Hematopoietic multipotent progenitor cell treated with erythropoietin and hydrocortisone succinate and interleukin-3 and kit ligand, for 4 days (in vitro differentiated cells): ENCODE results near the gene NXPH1.
"Not testable (repeated sequence)": the region's sequence is repeated elsewhere in the genome, so short reads cannot be mapped to it uniquely, and the experiment has no call there.

Experiments
- DNase-seq: peaks from one replicate; pipeline ENCODE4 v3.0.0-alpha.2; 2015

Gene NXPH1

DNA sequence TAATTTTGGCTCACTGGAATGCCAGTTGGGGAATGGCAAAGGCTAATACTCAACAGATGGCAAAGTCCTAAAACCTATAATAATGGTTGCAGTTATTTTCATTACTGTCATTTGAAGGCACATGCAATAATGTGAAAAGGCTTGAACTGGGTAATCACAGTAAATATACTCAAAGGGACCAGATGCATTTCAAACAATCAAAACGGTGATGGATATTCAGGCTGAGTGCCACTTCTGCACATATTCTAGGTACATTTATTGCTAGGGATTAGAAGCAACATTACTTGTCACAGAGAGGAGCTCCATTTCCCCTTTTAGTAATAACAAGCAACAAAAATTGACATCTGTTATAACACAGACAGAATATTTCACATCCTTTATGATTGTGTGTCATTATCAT is 171.8 kb downstream of the NXPH1 start:
- no peak for DNase-seq

DNA sequence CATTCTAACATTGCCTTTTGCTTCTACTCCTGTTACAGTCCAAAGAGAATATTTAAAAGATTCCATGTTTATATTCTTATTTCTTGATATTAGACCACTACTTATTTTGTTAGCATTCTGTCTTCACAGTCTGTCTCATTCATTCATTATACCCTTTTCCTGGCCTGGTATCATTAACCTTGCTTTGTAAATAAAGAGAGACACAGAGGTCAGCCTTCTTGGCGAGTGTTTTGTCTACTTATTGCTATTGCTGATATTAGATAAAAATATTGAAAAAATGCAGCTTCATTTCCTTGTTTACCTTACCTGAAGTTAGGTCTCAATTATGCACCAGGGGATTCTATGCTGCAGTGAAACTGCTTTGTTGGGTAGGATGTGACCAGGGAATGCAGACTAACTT is 179.2 kb downstream of the NXPH1 start:
- DNase-seq: no peak

DNA sequence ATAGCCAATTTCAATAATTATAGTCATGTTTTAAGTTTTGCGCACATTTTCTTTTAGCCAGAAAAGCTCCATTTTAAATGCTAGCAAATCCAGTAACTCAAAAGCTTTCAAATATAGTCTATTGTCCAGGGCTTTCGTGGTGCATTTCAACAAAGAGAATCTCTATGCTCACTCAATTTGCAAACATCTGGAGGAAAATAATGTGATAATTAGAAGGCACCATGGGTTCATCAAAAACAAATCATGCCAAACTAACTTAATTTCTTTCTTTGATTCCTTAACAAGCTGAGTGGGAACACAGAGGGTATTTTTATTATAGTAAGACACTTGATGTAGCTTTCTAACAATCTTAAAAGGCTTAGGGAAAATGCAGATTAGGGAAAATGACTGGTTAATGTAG is 179.8 kb downstream of the NXPH1 start:
- no peak for DNase-seq

DNA sequence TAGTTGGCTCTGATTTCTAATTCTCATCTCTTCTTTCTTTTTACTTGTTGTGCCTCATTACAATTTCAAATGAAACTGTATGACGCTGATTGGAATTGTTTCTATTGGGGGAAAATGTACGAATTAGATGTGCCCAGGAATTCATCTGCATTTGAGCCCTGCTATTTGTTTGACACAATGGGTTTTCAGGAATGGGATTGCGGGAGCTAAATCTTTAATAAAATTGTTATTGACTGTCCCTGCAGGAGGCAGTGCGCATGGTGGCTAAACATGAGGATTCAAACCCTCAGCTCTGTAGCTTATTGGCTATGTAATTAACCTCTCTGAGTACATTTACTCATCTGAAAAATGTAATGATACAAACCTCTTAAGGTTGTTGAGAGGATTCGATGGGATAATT is 181.6 kb downstream of the NXPH1 start:
- no peak for DNase-seq

DNA sequence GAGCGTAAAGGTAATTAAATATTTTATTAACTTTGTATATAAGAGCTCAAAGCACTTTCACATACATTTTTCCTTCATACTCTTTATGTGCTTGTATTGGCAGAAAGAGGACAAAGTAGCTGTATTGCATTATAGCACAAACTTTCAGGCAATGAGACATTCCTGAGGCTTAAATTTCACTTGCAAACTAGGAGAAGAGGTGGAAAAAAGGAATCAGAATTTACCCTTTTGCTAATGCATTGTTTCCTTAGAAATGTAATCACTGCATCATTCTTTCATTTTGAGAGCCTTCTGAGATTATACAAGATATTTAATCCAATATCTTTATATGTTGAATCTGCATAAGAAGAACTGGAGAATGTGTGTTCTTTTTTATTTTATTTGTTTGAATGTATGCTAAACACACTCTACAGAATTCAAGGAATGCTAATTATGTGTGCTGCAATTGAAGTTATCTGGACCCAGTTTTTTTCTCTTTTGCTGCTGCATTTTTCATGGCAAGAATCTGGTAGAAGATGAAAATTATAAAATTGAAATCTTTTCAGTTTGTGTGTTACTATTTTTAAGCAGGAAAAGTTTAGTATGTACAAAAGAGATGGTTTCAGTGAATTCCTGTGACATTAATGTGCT is 185.1 kb downstream of the NXPH1 start:
- DNase-seq: no peak

DNA sequence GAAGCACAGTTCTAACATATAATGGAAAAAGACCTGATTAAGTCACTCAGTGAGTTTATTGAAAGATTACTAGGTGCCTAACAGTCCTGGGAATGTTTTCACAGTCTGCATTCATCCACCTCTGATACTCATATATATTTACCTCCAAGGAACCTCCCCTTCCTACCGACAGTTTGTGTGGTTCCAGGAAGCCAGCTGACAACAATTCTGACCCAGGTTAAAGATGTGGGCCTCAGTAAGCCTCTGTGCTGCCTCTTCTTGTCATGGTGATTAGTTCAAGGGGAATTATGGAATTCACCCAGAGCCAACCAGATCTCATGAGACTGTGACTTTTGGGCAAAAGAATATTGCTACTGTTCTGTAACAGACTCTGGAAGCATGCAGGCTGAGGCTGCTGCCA is 186.8 kb downstream of the NXPH1 start:
- DNase-seq: no peak

DNA sequence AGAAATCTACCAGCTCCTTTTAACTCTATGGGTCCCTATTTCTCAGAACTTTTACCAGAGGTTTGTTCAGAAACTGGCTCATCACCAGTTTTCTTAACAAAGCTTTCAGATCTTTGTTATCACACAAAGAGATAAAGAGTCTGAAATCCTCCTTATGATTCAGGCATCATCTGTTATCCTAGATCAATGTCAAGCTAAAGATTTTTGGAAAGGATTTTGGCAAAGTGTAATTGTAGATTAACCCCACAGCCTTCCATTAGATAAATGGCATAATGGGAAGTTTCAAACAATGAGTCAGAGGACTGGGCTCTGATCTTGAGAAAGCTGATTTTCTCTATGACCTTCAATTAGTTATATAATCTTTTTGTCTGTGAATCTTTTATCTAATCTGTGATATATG is 192.2 kb downstream of the NXPH1 start:
- DNase-seq: no peak

DNA sequence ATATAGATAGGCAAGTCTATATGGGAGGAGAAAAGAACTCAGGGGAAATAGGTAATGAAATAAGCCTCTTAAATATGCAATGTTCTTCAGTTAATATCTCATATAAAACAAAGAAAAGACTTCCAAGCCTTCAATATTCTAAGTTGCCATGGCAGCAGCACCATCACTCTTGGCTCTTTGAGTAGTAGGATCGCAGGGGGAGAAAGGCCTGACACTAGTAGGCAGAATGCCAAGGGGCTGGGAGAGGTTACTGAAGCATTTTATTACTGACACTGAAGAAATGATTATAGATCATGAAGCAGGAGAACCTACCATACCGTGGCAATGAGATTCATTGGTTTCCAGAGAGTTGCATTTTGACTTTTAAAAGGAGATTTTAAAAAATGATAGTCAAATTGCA is 193.9 kb downstream of the NXPH1 start:
- DNase-seq: no peak

DNA sequence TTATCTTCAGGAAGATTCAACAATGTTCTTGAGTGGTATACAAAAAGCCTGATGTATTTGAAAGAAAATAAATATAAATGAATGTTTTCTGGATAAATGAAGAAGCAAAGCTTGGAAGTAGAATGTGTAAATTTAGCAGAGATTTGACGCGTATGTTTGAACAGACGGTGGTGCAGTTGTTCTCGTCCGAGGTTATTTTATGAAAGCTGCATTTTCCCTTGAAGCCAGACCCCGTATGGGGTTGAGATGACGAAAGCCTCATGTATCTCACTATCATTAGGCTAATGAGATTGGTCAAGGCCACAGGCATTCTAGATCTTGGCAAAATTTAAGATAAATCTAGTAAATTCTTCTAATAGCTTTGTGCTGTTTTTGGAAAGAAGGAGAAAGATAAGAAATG is 195.2 kb downstream of the NXPH1 start:
- no peak for DNase-seq

DNA sequence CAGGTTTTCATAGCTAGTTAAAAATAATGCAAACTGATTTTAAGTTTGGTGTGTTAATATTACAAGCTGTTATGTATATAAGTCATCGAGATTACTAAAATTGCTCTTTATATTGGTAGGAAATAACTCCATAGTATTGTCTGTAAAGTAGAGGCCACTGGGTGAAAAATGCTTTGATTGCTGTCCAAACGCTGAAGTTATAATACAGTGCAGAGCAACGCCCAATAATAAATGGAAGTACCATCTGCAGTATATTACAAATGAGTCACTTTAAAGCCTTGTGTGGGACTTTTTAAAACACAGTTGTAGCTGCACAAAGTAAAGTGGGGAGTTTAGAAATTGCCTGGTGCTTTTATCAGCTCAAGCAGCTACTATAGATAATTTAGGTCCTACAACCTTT is 196.1 kb downstream of the NXPH1 start:
- DNase-seq: no peak

DNA sequence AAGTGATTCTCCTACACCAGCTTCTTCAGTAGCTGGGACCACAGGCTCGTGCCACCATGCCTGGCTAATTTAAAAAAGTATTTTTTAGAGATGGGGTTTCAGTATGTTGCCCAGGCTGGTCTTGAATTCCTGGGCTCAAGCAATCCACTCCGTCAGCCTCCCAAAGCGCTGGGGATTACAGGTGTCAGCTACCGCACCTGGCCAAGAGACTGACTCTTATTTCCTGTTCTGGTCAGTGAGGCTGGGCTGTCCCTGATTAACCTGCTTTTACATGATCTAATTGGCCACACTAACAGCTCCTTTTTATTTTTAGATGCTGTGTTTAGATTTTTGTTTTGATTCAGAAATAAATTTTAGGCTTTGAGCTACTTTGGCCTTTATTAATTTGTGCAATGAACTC is 203.9 kb downstream of the NXPH1 start:
- no peak for DNase-seq

DNA sequence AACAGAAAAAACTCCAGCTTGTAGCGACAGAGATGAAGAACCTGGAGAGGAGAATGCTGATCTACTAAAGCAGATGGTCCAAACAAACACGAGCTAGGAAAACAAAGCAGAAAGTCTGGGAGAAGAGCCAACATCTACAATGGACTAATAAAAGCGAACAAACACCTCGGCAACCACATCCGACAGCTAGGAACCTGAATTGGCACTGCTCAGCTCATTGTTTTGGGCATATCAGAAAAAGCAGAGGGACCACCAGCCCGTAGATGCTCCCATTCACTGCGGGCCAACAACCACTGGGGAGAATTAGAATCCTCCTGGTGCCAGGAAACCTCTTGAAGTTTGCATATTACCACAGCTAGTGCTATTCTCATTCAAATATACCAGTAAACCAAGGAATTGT is 204.7 kb downstream of the NXPH1 start:
- DNase-seq: no peak

DNA sequence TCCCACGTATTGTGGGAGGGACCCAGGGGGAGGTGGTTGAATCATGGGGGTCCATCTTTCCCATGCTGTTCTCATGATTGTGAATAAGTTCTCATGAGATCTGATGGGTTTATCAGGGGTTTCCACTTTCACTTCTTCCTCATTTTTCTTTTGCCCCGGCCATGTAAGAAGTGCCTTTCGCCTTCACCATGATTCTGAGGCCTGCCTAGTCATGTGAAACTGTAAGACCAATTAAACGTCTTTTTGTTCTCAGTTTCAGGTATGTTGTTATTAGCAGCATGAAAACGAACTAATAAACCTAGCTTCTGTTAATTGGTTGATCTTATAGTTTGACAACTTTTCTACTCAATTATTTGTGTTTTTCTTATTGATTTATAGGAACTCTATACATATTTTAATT is 206.3 kb downstream of the NXPH1 start:
- DNase-seq: no peak

DNA sequence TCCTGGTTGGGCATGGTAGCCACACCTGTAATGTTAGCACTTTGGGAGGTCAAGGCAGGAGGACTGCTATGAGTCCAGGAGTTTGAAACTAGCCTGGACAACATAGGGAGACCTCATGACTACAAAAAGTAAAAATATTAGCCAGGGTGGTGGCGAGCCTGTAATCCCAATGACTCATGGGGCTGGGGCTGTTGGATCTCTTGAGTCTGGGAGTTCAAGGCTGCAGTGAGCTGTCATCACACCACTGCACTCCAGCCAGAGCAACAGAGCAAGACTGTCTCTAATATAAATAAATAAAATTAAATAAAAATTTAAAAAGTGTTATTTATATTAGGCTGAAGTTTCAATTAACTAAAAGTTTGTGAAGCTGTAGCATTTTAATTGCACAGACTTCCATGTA is 207.3 kb downstream of the NXPH1 start:
- DNase-seq: no peak

DNA sequence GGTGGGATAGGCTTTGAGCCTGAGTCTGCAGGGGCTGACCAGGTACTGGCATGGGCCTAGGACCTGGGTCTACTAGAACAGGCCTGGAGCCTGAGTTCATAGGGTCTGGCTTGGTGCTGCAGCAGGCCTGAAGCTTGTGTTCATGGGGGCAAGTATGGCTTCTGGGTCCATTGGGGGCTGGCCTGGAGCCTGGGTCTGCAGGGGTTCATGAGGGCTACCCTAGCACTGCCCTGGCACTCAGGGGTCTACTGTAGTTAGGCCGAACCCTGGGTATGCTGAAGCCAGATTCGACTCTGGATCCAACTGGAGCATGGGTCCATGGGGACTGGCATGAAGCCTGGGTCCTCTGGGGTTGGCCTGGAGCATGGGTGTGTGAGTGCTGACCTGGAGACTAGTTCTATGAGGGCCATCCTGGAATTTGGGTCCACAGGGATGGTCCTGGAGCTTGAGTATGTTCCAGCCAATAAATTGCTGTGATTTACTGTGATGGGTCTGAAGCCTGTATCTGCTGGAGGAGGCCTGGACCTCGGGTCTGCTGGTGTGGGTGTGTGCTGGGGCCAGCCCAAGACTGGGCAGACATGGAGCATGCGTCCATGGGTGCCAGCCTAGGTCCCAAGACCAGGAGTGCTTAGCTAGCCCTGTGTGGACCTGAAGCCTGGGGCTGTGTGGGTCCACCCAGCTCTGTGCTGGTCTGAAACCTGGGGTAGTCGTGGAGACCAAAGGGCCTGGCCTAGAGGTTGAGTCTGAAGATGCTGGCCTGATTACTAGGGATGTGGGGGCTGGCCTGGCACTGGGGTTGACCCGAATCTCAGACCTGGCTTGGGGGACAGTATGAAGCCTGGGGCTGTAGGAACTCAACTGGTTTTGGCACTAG is 235.5 kb downstream of the NXPH1 start:
- DNase-seq: no peak

DNA sequence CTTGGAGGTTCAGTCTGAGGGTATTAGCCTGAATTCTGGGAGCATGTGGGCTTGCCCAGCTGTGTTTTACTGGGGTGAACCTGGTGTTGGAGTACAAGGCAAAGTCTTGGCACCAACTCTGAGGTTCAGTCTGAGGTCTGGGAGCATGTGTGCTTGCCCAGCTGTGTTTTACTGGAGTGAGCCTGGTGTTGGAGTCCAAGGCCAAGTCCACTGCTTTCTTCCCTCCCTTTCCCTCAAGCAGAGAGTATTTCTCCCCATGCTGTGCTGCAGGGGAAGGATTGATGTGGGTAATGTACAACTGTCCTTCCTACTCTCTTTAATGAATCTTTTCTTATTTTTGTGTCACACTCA is 236.1 kb downstream of the NXPH1 start:
- no peak for DNase-seq

DNA sequence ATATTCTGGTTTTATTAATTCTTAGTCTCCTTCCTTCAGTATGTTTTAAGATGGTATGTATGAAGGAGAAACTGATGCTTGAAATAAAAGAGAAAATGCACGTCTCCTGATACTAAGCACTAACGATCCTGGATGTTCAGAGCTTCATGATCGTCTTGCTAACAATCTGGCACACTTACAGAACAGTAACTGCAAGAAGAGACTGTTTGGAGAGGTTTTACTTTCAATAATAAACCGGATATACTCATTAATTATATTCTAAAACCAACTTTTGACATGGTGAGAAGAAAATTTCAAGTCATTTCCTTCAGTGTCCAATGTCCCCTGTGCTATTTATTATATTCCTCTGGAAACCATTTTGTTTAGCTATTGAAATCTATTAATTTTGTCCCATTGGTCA is 251.0 kb downstream of the NXPH1 start:
- DNase-seq: no peak

DNA sequence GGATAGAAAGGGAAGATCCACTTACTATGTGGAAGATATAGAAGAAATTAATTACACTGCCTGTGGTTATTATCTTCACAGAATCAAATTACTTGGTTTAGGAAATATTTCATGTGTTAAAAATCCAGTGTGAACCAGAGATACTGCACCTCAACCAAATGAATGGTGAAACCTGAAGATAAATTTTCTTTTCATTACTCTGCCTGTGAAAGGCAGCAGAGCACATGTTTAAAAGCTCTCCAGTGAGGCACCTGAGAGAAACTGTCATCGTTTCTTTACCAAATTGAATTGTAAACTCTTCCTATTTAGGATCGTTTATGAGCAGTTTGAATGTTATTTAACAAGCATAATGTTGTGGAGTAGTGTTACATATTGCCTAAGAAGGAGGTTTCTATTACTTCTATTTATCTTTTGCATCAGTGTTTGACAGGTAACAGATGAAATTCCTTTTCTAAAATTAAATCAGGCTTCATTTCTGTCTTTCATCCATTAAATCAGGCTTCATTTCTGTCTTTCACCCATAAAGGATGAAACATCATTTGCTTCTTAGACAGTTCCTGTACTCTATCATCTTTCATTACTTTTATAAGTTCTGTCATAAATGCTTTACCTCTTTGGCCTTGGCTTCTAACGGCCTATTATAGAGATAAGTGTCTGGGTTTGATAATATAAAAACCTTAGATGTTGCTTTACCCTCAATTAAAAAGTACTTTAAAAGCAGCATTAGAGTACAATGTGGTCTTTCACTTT is 266.6 kb downstream of the NXPH1 start:
- DNase-seq: no peak

DNA sequence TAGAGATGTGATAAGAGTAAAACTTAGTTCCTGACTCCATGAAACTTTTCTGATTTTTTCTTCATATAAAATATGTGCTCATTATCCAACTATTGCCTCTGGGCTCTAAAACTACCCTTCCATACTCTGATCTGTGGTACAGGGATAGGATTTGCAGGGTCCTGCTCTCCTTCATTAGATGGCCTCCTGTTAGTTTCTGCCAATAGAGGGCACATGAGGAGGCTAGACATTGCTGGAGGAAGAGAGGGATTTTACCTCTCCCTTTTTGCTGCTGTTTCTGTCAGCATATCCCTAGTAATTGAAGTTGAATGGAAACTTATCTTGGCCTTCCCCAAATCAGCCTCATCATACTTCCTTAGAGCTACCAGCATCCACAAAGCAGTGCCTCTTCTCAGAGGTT is 269.4 kb downstream of the NXPH1 start:
- DNase-seq: no peak

DNA sequence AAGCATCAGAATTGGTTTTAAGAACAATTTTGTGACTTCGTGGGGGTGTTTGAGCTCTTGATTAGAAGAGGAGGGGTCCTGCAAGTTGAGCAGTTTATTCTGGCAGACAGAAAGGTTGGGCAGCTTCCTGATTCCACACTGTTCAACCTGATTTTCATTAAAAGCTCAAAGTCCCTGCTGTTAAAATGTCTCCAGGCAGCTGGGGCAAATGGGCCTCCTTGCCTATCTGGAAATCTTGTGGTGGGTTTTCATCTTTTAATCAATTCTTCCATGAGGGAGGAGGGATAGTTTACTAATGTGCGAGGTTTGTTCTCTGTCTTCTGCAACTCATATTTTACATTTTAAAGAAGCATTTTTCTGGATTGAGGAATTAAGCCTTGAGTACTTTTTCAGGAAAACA is 276.7 kb downstream of the NXPH1 start:
- no peak for DNase-seq

DNA sequence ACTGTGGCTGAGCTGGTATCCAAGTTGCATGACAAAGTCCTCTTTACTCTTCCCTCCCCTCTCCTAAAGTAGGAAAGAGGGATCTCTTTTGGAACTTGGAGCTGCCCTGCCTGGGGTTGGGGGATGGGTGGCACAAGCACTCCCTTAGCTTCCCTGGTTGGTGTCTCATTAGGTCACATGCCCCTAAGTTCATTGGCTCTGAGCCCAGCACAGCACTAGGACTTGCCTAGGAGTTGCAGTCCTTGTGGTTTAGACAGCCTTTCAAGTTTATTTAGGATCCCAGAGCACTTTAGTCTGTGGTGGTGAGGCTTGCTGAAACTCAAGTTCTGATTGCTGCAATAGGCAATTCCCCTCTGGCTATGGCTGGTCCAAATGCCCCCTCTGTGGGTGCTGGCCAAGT is 281.4 kb downstream of the NXPH1 start:
- DNase-seq: no peak

DNA sequence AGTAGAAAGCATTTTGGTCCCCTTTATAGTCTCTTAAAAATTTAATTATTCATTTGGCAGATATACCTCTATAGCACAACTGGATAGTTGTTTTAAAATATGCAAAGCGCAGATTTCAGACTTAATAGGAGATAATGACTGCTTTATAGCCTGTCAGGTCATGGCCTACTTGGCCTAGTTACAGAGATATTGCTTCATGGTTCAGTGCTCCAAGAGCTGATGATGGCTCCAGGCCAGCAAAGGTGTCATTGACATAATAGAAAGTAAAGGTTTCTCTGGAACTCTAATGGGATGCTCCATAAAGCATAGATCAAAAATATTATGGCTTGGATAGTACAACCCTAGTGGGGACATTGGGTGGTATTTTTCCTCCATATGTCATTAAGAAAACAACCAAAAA is 285.7 kb downstream of the NXPH1 start:
- DNase-seq: no peak

DNA sequence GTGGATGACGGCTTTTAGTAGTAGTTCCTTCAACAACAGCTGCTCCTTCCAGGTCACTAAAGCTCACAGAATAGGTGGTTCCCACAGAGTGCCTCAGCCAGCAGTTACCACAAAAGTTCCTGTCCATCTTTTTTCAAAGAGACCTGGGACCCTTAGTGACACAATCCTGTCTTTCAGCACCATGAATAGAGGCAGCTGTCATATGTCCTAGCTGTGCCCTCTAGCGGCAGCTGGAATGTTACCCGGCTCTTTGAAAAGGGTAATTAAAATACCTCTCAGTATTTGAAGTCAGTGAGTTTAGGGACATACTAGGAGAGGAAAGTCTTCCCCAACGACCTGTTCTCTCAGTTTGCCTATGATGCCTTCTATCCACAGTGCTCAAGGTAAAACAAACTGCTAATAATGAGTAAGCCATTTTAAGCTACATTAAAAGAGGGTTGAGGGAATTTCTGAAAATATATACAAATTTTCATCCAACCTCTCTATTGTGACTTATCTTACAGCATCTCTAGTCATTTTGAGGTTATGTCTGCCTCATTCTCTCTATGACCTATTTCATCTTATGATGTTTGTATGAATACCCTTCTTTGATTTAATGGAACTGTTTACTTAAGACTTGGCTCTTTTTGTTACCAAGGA is 290.8 kb downstream of the NXPH1 start:
- peak; percentile 75 for DNase-seq

DNA sequence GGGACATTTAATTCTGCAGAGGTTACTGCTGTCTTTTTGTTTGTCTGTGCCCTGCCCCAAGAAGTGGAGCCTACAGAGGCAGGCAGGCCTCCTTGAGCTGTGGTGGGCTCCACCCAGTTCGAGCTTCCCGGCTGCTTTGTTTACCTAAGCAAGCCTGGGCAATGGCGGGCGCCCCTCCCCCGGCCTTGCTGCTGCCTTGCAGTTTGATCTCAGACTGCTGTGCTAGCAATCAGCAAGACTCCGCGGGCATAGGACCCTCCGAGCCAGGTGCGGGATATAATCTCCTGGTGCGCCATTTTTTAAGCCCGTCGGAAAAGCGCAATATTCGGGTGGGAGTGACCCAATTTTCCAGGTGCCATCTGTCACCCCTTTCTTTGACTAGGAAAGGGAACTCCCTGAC is 298.3 kb downstream of the NXPH1 start:
- DNase-seq: not testable (repeated sequence)
